ENCODE results near the gene ANKFN1. TPM values are rescaled to one million over a fixed set of nuclear protein-coding genes. Genes with fewer than 3 reads are reported as not detected.

Gene ANKFN1, protein sequence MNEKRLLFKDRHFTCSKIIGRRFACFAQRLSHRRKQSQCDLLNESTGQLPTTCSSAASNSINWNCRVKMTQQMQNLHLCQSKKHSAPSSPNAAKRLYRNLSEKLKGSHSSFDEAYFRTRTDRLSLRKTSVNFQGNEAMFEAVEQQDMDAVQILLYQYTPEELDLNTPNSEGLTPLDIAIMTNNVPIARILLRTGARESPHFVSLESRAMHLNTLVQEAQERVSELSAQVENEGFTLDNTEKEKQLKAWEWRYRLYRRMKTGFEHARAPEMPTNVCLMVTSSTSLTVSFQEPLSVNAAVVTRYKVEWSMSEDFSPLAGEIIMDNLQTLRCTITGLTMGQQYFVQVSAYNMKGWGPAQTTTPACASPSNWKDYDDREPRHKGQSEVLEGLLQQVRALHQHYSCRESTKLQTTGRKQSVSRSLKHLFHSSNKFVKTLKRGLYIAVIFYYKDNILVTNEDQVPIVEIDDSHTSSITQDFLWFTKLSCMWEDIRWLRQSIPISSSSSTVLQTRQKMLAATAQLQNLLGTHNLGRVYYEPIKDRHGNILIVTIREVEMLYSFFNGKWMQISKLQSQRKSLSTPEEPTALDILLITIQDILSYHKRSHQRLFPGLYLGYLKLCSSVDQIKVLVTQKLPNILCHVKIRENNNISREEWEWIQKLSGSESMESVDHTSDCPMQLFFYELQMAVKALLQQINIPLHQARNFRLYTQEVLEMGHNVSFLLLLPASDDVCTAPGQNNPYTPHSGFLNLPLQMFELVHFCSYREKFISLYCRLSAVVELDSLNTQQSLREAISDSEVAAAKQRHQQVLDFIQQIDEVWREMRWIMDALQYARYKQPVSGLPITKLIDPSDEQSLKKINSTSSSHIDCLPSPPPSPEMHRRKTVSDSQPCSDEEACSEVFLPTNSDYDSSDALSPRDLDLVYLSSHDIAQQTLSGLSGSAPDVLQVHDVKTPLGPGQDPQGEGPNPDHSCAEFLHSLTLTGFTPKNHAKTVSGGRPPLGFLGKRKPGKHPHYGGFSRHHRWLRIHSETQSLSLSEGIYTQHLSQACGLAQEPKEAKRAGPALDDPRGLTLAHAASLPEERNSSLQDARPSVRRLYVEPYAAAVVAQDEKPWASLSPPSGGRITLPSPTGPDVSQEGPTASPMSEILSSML
- not detected for total RNA-seq

GRCh38 chr17:56152874-56153602 is at the start of gene ANKFN1:
Gene ANKFN1 (plus strand): TSS chr17:56153475. CDS start chr17:56212668, 59,193 bp downstream.
- H3K4me1 Mint-ChIP-seq (ENCODE audit: low read depth) = no peaks in the 10 kb centered on the region
- DNase-seq = no peak
- no peak within 1 kb of the TSS for H3K4me3 Mint-ChIP-seq
- H3K36me3 Mint-ChIP-seq (ENCODE audit: insufficient read depth) = no peaks in the 10 kb centered on the region
- H3K9me3 Mint-ChIP-seq = no peaks in the 10 kb centered on the region
- ATAC-seq = no peak
- no peaks in the 10 kb centered on the region for H3K27me3 Mint-ChIP-seq (ENCODE audit: low read depth)

GRCh38 chr17:56108811-56109284 is 44.4 kb upstream of the ANKFN1 start:
- Mint-ChIP-seq H3K9me3 (no peaks in the 10 kb centered on the region), H3K27me3 (ENCODE audit: low read depth) (no peaks in the 10 kb centered on the region), H3K4me1 (ENCODE audit: low read depth) (no peaks in the 10 kb centered on the region), H3K36me3 (ENCODE audit: insufficient read depth) (no peaks in the 10 kb centered on the region), H3K4me3 (no peak overlapping the region)
- no peak for ATAC-seq
- no peak for DNase-seq

GRCh38 chr17:56109836-56110235 is 43.4 kb upstream of the ANKFN1 start:
- DNase-seq (no peak), ATAC-seq (no peak)
- Mint-ChIP-seq H3K27me3 (ENCODE audit: low read depth) (no peaks in the 10 kb centered on the region), H3K4me1 (ENCODE audit: low read depth) (no peaks in the 10 kb centered on the region), H3K36me3 (ENCODE audit: insufficient read depth) (no peaks in the 10 kb centered on the region), H3K9me3 (no peaks in the 10 kb centered on the region), H3K4me3 (no peak overlapping the region)

GRCh38 chr17:56110463-56111135 is 42.7 kb upstream of the ANKFN1 start:
- H3K9me3 Mint-ChIP-seq = no peaks in the 10 kb centered on the region
- no peaks in the 10 kb centered on the region for H3K36me3 Mint-ChIP-seq (ENCODE audit: insufficient read depth)
- ATAC-seq (no peak), DNase-seq (no peak)
- no peaks in the 10 kb centered on the region for H3K4me1 Mint-ChIP-seq (ENCODE audit: low read depth)
- H3K4me3 Mint-ChIP-seq = no peak overlapping the region
- H3K27me3 Mint-ChIP-seq (ENCODE audit: low read depth) = no peaks in the 10 kb centered on the region

GRCh38 chr17:56111706-56112485 is 41.4 kb upstream of the ANKFN1 start:
- ATAC-seq = no peak
- Mint-ChIP-seq H3K9me3 (no peaks in the 10 kb centered on the region), H3K4me3 (no peak overlapping the region), H3K4me1 (ENCODE audit: low read depth) (no peaks in the 10 kb centered on the region), H3K27me3 (ENCODE audit: low read depth) (no peaks in the 10 kb centered on the region), H3K36me3 (ENCODE audit: insufficient read depth) (no peaks in the 10 kb centered on the region)
- no peak for DNase-seq

- no peaks in the 10 kb centered on the region for H3K27me3 Mint-ChIP-seq (ENCODE audit: low read depth)
- DNase-seq (no peak), ATAC-seq (no peak)
- no peaks in the 10 kb centered on the region for H3K4me1 Mint-ChIP-seq (ENCODE audit: low read depth)
- no peaks in the 10 kb centered on the region for H3K36me3 Mint-ChIP-seq (ENCODE audit: insufficient read depth)
- H3K4me3 Mint-ChIP-seq = no peak overlapping the region
- no peaks in the 10 kb centered on the region for H3K9me3 Mint-ChIP-seq
Measured at GRCh38 chr17:56113486-56113885, 39.8 kb upstream of the ANKFN1 start.

DNA sequence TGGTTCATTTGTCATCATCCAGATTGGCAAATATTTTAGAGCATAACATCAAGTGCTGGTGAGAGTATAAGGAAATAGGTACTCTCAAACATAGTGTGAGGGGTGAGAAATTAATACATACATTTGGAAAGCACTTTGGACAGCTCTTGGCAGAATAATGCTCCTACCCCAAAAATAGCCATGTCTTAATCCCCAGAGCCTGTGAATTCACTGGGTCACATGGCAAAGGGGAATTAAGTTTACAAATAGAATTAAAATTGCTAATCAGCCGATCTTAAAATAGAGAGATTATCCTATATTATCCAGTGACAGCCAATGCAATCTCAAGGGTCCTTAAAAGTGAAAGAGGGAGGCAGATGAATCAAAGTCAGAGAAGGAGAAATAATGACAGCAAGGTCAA is 38.8 kb upstream of the ANKFN1 start:
- no peak for ATAC-seq
- Mint-ChIP-seq H3K27me3 (ENCODE audit: low read depth) (no peaks in the 10 kb centered on the region), H3K4me3 (no peak overlapping the region), H3K36me3 (ENCODE audit: insufficient read depth) (no peaks in the 10 kb centered on the region), H3K9me3 (no peaks in the 10 kb centered on the region), H3K4me1 (ENCODE audit: low read depth) (no peaks in the 10 kb centered on the region)
- DNase-seq = no peak

DNA sequence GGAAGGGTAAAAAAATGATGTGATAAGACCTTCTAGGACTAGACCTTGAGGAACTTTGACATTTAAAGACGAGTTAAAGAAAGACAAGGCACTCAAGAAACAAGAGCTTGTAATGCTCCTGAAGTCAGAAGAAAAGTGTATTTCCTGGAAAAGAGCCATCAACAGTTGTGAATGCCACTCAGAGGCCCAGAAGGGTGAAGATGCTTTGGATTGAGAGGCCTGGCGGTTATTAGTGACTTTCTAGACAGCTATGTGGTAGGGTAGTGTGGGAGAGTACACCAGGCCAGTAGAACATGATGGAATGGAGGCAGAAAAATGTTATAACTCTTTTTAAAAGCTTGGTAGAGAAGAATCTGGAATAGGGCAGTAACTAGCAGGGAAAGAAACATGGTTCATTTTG is 34.1 kb upstream of the ANKFN1 start:
- Mint-ChIP-seq H3K36me3 (ENCODE audit: insufficient read depth) (no peaks in the 10 kb centered on the region), H3K27me3 (ENCODE audit: low read depth) (no peaks in the 10 kb centered on the region), H3K9me3 (no peaks in the 10 kb centered on the region), H3K4me1 (ENCODE audit: low read depth) (no peaks in the 10 kb centered on the region), H3K4me3 (no peak overlapping the region)
- DNase-seq (no peak), ATAC-seq (no peak)

DNA sequence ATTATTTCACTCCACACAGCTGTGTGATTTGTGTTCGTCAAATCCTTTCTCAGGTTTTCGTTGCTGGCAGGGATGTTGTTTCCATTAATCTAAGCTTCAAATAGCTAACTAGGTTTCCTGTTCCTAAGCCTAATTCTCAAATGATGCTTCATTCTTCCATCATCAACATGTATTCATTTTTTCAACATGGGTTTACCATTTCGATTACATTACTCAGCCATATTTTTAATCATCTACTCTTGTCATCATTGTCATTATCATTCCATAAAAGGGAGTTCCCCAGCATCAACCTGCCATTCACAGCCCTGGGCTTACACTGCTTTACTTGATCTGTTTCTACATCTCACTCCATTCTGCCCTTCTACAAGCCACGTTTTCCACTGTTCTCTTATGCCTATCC is 33.3 kb upstream of the ANKFN1 start:
- no peaks in the 10 kb centered on the region for H3K36me3 Mint-ChIP-seq (ENCODE audit: insufficient read depth)
- no peaks in the 10 kb centered on the region for H3K9me3 Mint-ChIP-seq
- DNase-seq (no peak), ATAC-seq (no peak)
- no peak overlapping the region for H3K4me3 Mint-ChIP-seq
- peaks cover 3% of the 10 kb centered on the region for H3K27me3 Mint-ChIP-seq (ENCODE audit: low read depth)
- no peaks in the 10 kb centered on the region for H3K4me1 Mint-ChIP-seq (ENCODE audit: low read depth)

DNA sequence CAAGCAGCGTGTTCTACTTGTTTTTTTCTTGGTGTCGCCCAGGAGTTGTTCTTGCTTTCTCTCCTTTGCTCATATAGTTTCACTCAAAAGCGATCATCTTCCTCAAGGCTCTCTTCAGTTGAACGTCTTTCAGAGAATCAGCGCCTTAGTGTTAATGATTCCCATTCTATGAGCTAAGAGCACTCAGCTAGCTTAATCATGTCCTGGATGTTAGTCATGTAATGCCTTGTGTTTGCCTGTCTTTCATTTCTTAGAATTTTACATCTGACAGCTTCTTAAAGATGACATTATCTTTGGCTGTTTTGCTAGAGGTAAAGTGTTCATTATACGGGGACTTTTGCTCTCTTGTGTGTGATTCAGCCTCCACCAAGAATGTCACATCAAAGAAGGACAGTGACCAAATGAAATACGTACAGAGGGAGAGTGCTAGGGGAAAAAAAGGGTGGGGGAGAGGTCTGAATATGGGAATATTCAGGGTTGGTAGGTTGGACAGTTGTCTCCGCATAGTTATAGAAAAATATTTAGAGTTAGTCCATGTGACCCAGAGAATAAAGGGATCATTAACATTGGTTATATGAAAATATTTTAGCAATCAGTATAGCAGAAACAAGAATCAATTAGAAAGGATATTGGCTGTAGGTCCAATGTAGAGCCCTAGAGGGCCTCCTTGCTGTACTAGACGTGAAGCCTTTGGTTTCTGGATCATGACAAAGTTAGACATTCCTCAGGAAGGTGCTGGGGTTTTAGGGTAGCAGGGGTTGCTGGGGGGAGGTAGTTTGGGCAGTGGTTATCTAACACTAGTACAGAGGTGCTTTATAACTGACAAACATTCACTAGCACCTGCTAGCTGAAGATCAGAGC is 31.9 kb upstream of the ANKFN1 start:
- Mint-ChIP-seq H3K9me3 (no peaks in the 10 kb centered on the region), H3K27me3 (ENCODE audit: low read depth) (peaks cover 4% of the 10 kb centered on the region), H3K36me3 (ENCODE audit: insufficient read depth) (no peaks in the 10 kb centered on the region)

GRCh38 chr17:56125830-56126819 is 27.1 kb upstream of the ANKFN1 start:
- ATAC-seq (no peak), DNase-seq (no peak)
- Mint-ChIP-seq H3K4me1 (ENCODE audit: low read depth) (no peaks in the 10 kb centered on the region), H3K4me3 (no peak overlapping the region), H3K27me3 (ENCODE audit: low read depth) (peaks cover 4% of the 10 kb centered on the region), H3K36me3 (ENCODE audit: insufficient read depth) (no peaks in the 10 kb centered on the region), H3K9me3 (no peaks in the 10 kb centered on the region)

More for the DNA sequence above, 31.9 kb upstream of the ANKFN1 start:
- ATAC-seq = no peak
- no peak for DNase-seq
- Mint-ChIP-seq H3K4me1 (ENCODE audit: low read depth) (no peaks in the 10 kb centered on the region), H3K4me3 (no peak overlapping the region)
